SK-N-SH (cell line): Measurements from ENCODE around the gene LRRC58.

ENCODE experiments used
- CHD2 ChIP-seq: fragments of 150-350 bp; IDR thresholded peaks from 2 replicates; pipeline ENCODE4 v1.6.1; 2018; ENCODE audit warnings: low read length; ENCODE audit not compliant: partially characterized antibody
- CTCF ChIP-seq: fragments of 200-600 bp; sonication (generic); IDR thresholded peaks from 2 replicates; pipeline ENCODE4 v1.6.1; 2017; ENCODE audit warnings: antibody characterized with exemption, mild to moderate bottlenecking, moderate library complexity
- EP300 ChIP-seq, 2 experiments: IDR thresholded peaks; 2 replicates each; pipeline versions ENCODE4 v1.4.0 to v1.6.1; 2012; ENCODE audit warnings: borderline replicate concordance in 1 of 2, low read depth in 1 of 2, low read length in 1 of 2
- FOXM1 ChIP-seq: IDR thresholded peaks from 2 replicates; pipeline ENCODE4 v1.4.0; 2012; ENCODE audit warnings: low read depth, mild to moderate bottlenecking
- GABPA ChIP-seq: IDR thresholded peaks from 2 replicates; pipeline ENCODE4 v1.4.0; 2012; ENCODE audit warnings: low read depth, mild to moderate bottlenecking
- MAX ChIP-seq: IDR thresholded peaks from 2 replicates; pipeline ENCODE4 v1.4.0; 2012; ENCODE audit warnings: low read depth
- PBX3 ChIP-seq: IDR thresholded peaks from 2 replicates; pipeline ENCODE4; 2012
- POLR2AphosphoS5 ChIP-seq: IDR thresholded peaks from 2 replicates; pipeline ENCODE4 v1.6.1; 2012; ENCODE audit warnings: low read depth, low read length
- RAD21 ChIP-seq: IDR thresholded peaks from 2 replicates; pipeline ENCODE4 v1.6.1; 2012; ENCODE audit warnings: mild to moderate bottlenecking, low read length
- TAF1 ChIP-seq: IDR thresholded peaks from 2 replicates; pipeline ENCODE4 v1.6.1; 2012; ENCODE audit warnings: low read depth, mild to moderate bottlenecking, low read length, moderate library complexity, borderline replicate concordance
- TCF12 ChIP-seq: IDR thresholded peaks from 2 replicates; pipeline ENCODE4 v1.4.0; 2012
- TEAD4 ChIP-seq: IDR thresholded peaks from 2 replicates; pipeline ENCODE4 v1.4.0; 2012; ENCODE audit warnings: mild to moderate bottlenecking, borderline replicate concordance; ENCODE audit not compliant: insufficient read depth
- YY1 ChIP-seq: IDR thresholded peaks from 2 replicates; pipeline ENCODE4 v1.4.0; 2012; ENCODE audit warnings: low read depth, mild to moderate bottlenecking
- ZBTB33 ChIP-seq: IDR thresholded peaks from 2 replicates; pipeline ENCODE4 v1.4.0; 2012; ENCODE audit warnings: low read depth, borderline replicate concordance

- TF ChIP-seq ZBTB33 (0 out of 2 replicates have a peak, but pooled peaks have one; percentile 57), YY1 (no peak), CTCF (peak; percentile 31), CHD2 (peak; percentile 51), PBX3 (no peak; the same call in 1 of the 2 replicates), EP300 (IDR thresholded peaks at IDR 0.05; ENCODE audit: borderline replicate concordance in 1 of 2, low read depth in 1 of 2, low read length in 1 of 2) (peak; percentile 19 to 39; a peak in 2 of 4 replicates), RAD21 (no peak; the same call in 1 of the 2 replicates), MAX (peak; percentile 74; the same call in 1 of the 2 replicates), FOXM1 (no peak; the same call in 1 of the 2 replicates), POLR2AphosphoS5 (peak; percentile 68), GABPA (peak; percentile 84), TEAD4 (no peak), TAF1 (peak; percentile 64), TCF12 (no peak)
These were observed at the start of gene LRRC58 for GRCh38 chr3:120348991-120349854.
